ENCODE results near the gene FKBP15. TPM values are rescaled to one million over a fixed set of nuclear protein-coding genes. Genes with fewer than 3 reads are reported as not detected.

FKBP15 gene
- total and polyA plus RNA-seq, 9 donors: 16.8 to 24.2 (median 20.1) TPM

- no peak overlapping the region for H3K4me3 ChIP-seq (ENCODE audit: low read length)
- no CpG with 5 or more reads among the region's 2 CpGs for WGBS (ENCODE audit: insufficient coverage)
- H3K27me3 ChIP-seq (ENCODE audit: control insufficient read depth, insufficient read depth, low read length): no peaks in the 10 kb centered on the region
- H3K9me3 ChIP-seq (replicated peaks; ENCODE audit: control insufficient read depth, low read depth, low read length): no peaks in the 10 kb centered on the region
- DNase-seq: no peak
- H3K27ac ChIP-seq (ENCODE audit: low read length): no peak overlapping the region
- H3K4me1 ChIP-seq (ENCODE audit: control insufficient read depth, insufficient read depth, low read length): no peaks in the 10 kb centered on the region
- peaks cover 63% of the 10 kb centered on the region for H3K36me3 ChIP-seq (ENCODE audit: control insufficient read depth, insufficient read depth, low read length)
These were observed 36.5 kb downstream of the FKBP15 start for GRCh38 chr9:113184539-113184938.

DNA sequence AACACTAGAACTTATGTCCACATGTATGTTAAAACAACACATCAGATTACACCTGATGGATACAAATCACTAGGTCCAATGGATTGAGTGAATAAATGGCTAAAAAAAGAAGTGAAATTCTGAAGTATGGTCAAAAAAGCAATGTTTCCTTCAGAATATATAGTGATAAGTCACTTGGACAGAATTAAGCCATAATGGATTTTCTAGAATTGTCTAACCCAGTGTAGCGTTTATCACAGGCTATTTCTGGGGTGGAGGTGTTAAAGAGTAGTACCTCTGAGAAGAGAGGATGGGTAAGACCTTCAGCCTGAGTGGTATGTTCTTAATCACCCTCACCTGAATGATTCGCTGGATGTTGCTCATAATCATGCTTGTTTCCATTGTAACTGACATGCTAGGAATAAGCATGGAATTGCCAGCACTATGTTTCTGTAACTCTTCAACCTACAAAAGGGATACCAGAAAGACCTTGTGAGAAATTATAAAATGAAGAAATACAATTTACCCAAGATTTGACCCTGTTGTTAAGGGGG is 37.1 kb downstream of the FKBP15 start:
- no peaks in the 10 kb centered on the region for H3K27me3 ChIP-seq (ENCODE audit: control insufficient read depth, insufficient read depth, low read length)
- H3K4me1 ChIP-seq (ENCODE audit: control insufficient read depth, insufficient read depth, low read length): no peaks in the 10 kb centered on the region
- H3K36me3 ChIP-seq (ENCODE audit: control insufficient read depth, insufficient read depth, low read length): peaks cover 63% of the 10 kb centered on the region
- no peak overlapping the region for H3K27ac ChIP-seq (ENCODE audit: low read length)
- no peaks in the 10 kb centered on the region for H3K9me3 ChIP-seq (replicated peaks; ENCODE audit: control insufficient read depth, low read depth, low read length)
- WGBS (ENCODE audit: insufficient coverage): no CpG with 5 or more reads among the region's 2 CpGs
- H3K4me3 ChIP-seq (ENCODE audit: low read length): no peak overlapping the region
- no peak for DNase-seq

DNA sequence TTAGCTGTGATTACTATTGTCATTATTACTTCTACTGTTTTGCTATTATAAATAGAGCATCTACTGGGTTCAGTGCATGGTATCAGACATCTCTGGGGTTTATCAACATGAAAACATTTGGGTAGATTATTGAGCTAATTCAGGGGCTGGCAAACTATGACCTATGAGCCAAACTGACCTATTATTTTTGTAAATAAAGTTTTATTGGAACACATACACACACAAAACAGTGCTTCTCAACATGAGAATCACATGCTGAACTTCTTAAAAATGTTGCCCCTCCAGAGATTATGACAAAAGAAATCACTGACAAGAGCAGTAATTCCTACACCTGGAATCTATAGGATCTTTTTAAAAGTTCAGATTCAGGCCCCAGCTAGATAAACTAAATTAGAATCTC is 39.9 kb downstream of the FKBP15 start:
- peaks cover 66% of the 10 kb centered on the region for H3K36me3 ChIP-seq (ENCODE audit: control insufficient read depth, insufficient read depth, low read length)

DNA sequence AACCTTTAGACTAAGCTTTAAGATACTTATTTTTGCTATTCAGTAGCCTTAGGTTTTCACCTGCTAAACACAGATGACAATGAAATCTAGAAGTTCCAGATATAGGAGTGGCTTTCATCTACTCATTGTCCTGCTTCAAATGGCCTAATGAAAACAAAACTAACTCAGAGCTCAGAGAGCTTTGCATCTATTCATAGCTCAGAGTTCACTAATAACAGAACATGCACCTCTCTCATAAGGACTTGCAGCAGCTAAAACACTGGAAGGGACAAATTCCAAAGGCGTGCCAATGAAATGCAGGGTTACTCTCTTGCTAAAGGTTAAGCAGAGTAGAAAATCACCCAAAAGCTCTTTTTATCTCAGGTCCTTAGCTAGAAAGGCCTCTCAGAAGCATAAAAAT is 41.2 kb downstream of the FKBP15 start:
- Histone ChIP-seq H3K27me3 (ENCODE audit: control insufficient read depth, insufficient read depth, low read length) (no peaks in the 10 kb centered on the region), H3K27ac (ENCODE audit: low read length) (no peak overlapping the region), H3K4me3 (ENCODE audit: low read length) (no peak overlapping the region), H3K36me3 (ENCODE audit: control insufficient read depth, insufficient read depth, low read length) (peaks cover 57% of the 10 kb centered on the region), H3K4me1 (ENCODE audit: control insufficient read depth, insufficient read depth, low read length) (no peaks in the 10 kb centered on the region), H3K9me3 (replicated peaks; ENCODE audit: control insufficient read depth, low read depth, low read length) (no peaks in the 10 kb centered on the region)
- DNase-seq: no peak
- no CpG with 5 or more reads among the region's 1 CpG for WGBS (ENCODE audit: insufficient coverage)

More for the DNA sequence above, 39.9 kb downstream of the FKBP15 start:
- no peak overlapping the region for H3K27ac ChIP-seq (ENCODE audit: low read length)
- DNase-seq: no peak
- H3K27me3 ChIP-seq (ENCODE audit: control insufficient read depth, insufficient read depth, low read length): no peaks in the 10 kb centered on the region
- no peaks in the 10 kb centered on the region for H3K9me3 ChIP-seq (replicated peaks; ENCODE audit: control insufficient read depth, low read depth, low read length)
- H3K4me3 ChIP-seq (ENCODE audit: low read length): no peak overlapping the region
- no peaks in the 10 kb centered on the region for H3K4me1 ChIP-seq (ENCODE audit: control insufficient read depth, insufficient read depth, low read length)

GRCh38 chr9:113178087-113178486 is 43.0 kb downstream of the FKBP15 start:
- no peaks in the 10 kb centered on the region for H3K9me3 ChIP-seq (replicated peaks; ENCODE audit: control insufficient read depth, low read depth, low read length)
- peaks cover 57% of the 10 kb centered on the region for H3K36me3 ChIP-seq (ENCODE audit: control insufficient read depth, insufficient read depth, low read length)
- H3K4me1 ChIP-seq (ENCODE audit: control insufficient read depth, insufficient read depth, low read length): no peaks in the 10 kb centered on the region
- H3K4me3 ChIP-seq (ENCODE audit: low read length): no peak overlapping the region
- no CpG with 5 or more reads among the region's 1 CpG for WGBS (ENCODE audit: insufficient coverage)
- H3K27ac ChIP-seq (ENCODE audit: low read length): no peak overlapping the region
- H3K27me3 ChIP-seq (ENCODE audit: control insufficient read depth, insufficient read depth, low read length): no peaks in the 10 kb centered on the region
- no peak for DNase-seq

GRCh38 chr9:113177251-113177650 is 43.8 kb downstream of the FKBP15 start:
- no peak overlapping the region for H3K4me3 ChIP-seq (ENCODE audit: low read length)
- WGBS (ENCODE audit: insufficient coverage): no CpG with 5 or more reads among the region's 2 CpGs
- peaks cover 57% of the 10 kb centered on the region for H3K36me3 ChIP-seq (ENCODE audit: control insufficient read depth, insufficient read depth, low read length)
- H3K27me3 ChIP-seq (ENCODE audit: control insufficient read depth, insufficient read depth, low read length): no peaks in the 10 kb centered on the region
- H3K27ac ChIP-seq (ENCODE audit: low read length): no peak overlapping the region
- no peaks in the 10 kb centered on the region for H3K4me1 ChIP-seq (ENCODE audit: control insufficient read depth, insufficient read depth, low read length)
- DNase-seq: no peak
- H3K9me3 ChIP-seq (replicated peaks; ENCODE audit: control insufficient read depth, low read depth, low read length): no peaks in the 10 kb centered on the region

GRCh38 chr9:113176803-113177202 is 44.3 kb downstream of the FKBP15 start:
- no peaks in the 10 kb centered on the region for H3K4me1 ChIP-seq (ENCODE audit: control insufficient read depth, insufficient read depth, low read length)
- 97% methylated on average over 5 of the region's 6 CpGs for WGBS (ENCODE audit: insufficient coverage)
- no peak overlapping the region for H3K4me3 ChIP-seq (ENCODE audit: low read length)
- H3K27ac ChIP-seq (ENCODE audit: low read length): no peak overlapping the region
- H3K9me3 ChIP-seq (replicated peaks; ENCODE audit: control insufficient read depth, low read depth, low read length): no peaks in the 10 kb centered on the region
- peaks cover 54% of the 10 kb centered on the region for H3K36me3 ChIP-seq (ENCODE audit: control insufficient read depth, insufficient read depth, low read length)
- no peak for DNase-seq
- H3K27me3 ChIP-seq (ENCODE audit: control insufficient read depth, insufficient read depth, low read length): no peaks in the 10 kb centered on the region

GRCh38 chr9:113173341-113173740 is 47.7 kb downstream of the FKBP15 start:
- Histone ChIP-seq H3K9me3 (replicated peaks; ENCODE audit: control insufficient read depth, low read depth, low read length) (no peaks in the 10 kb centered on the region), H3K4me1 (ENCODE audit: control insufficient read depth, insufficient read depth, low read length) (no peaks in the 10 kb centered on the region), H3K27me3 (ENCODE audit: control insufficient read depth, insufficient read depth, low read length) (no peaks in the 10 kb centered on the region), H3K4me3 (ENCODE audit: low read length) (no peak overlapping the region), H3K36me3 (ENCODE audit: control insufficient read depth, insufficient read depth, low read length) (peaks cover 70% of the 10 kb centered on the region), H3K27ac (ENCODE audit: low read length) (no peak overlapping the region)
- DNase-seq: no peak
- 97% methylated on average over 2 of the region's 3 CpGs for WGBS (ENCODE audit: insufficient coverage)

GRCh38 chr9:113168809-113169208 is 52.3 kb downstream of the FKBP15 start:
- WGBS (ENCODE audit: insufficient coverage): no CpG with 5 or more reads among the region's 5 CpGs
- no peak overlapping the region for H3K4me3 ChIP-seq (ENCODE audit: low read length)
- no peak overlapping the region for H3K27ac ChIP-seq (ENCODE audit: low read length)
- H3K4me1 ChIP-seq (ENCODE audit: control insufficient read depth, insufficient read depth, low read length): no peaks in the 10 kb centered on the region
- no peaks in the 10 kb centered on the region for H3K27me3 ChIP-seq (ENCODE audit: control insufficient read depth, insufficient read depth, low read length)
- no peaks in the 10 kb centered on the region for H3K9me3 ChIP-seq (replicated peaks; ENCODE audit: control insufficient read depth, low read depth, low read length)
- H3K36me3 ChIP-seq (ENCODE audit: control insufficient read depth, insufficient read depth, low read length): peaks cover 83% of the 10 kb centered on the region
- DNase-seq: no peak

- no peaks in the 10 kb centered on the region for H3K9me3 ChIP-seq (replicated peaks; ENCODE audit: control insufficient read depth, low read depth, low read length)
- no peak for DNase-seq
- no peaks in the 10 kb centered on the region for H3K4me1 ChIP-seq (ENCODE audit: control insufficient read depth, insufficient read depth, low read length)
- peaks cover 88% of the 10 kb centered on the region for H3K36me3 ChIP-seq (ENCODE audit: control insufficient read depth, insufficient read depth, low read length)
- 97% methylated on average over 3 of the region's 4 CpGs for WGBS (ENCODE audit: insufficient coverage)
- no peaks in the 10 kb centered on the region for H3K27me3 ChIP-seq (ENCODE audit: control insufficient read depth, insufficient read depth, low read length)
- no peak overlapping the region for H3K4me3 ChIP-seq (ENCODE audit: low read length)
- H3K27ac ChIP-seq (ENCODE audit: low read length): no peak overlapping the region
These were observed 55.0 kb downstream of the FKBP15 start for GRCh38 chr9:113166039-113166438.

Data from muscle of leg (tissue), 11 donors.